ENCODE data around the gene DYNC2H1.

- TF ChIP-seq, protein P1, sequence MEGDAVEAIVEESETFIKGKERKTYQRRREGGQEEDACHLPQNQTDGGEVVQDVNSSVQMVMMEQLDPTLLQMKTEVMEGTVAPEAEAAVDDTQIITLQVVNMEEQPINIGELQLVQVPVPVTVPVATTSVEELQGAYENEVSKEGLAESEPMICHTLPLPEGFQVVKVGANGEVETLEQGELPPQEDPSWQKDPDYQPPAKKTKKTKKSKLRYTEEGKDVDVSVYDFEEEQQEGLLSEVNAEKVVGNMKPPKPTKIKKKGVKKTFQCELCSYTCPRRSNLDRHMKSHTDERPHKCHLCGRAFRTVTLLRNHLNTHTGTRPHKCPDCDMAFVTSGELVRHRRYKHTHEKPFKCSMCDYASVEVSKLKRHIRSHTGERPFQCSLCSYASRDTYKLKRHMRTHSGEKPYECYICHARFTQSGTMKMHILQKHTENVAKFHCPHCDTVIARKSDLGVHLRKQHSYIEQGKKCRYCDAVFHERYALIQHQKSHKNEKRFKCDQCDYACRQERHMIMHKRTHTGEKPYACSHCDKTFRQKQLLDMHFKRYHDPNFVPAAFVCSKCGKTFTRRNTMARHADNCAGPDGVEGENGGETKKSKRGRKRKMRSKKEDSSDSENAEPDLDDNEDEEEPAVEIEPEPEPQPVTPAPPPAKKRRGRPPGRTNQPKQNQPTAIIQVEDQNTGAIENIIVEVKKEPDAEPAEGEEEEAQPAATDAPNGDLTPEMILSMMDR (IDR thresholded peaks at IDR 0.05): no peak
- no peak for TF ChIP-seq EZH2phosphoT487 (IDR thresholded peaks at IDR 0.05)
These were observed 230.2 kb downstream of the DYNC2H1 start for GRCh38 chr11:103339485-103339857.
